Measurements from ENCODE around the gene COX7A2.

Gene COX7A2

DNA sequence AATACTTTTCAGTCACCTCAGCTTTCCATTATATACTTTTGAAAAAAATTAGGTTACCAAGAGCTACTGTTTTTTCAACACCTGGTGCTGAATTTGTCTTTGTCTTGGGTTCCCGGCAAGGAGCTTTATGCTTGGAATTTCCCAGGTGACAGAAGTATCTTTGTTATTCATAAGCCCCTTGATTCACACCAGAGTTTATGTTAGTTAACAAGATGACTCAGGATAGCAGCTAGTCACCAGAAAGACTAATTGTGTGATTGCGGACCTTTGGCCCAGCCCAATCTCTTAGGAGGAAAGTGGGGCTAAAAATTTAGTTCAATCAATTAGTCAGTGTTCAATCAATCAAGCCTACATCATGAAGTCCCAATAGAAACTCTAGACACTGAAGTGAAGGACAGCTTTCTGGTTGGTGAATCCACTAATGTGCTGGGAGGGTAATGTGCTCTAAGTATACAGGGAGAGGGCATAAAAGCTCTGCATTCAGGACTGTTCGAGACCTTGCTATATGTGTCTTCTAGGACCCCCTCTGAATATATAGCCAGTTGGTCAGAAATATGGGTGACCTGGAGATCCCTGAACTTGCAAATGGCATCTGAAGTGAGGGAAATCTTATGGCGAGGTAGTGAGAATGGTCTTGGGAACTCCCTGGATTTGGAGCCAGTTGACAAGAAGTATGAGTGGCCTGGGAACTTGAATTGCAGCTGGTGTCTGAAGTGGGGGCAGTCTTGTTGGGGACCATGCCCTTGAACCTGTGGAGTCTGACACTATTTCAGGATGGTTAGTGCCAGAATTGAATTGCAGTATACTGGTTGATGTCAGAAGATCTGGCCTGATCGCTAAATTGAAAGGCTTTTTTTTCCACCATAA lies 24.8 kb upstream of the COX7A2 start:
- DNase-seq = no peak

DNA sequence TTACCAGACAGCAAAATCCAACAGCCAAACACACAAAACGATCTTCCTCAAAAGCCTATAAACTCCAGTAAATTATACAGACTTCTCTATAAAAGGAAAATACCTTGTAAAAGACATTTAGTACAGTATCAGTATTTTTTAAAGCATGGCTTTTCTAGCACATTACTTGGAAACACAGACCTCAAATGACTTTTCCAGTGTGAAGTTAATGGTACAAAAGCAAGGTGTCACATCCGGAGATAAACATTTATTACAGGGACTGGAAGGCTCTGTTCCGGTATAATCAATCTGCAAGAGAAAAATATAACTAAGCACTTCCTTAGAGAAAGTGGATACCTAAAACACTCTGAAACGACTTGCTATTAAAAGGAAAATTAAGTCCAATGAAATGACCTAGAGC lies 23.9 kb upstream of the COX7A2 start:
- no peak for DNase-seq

DNA sequence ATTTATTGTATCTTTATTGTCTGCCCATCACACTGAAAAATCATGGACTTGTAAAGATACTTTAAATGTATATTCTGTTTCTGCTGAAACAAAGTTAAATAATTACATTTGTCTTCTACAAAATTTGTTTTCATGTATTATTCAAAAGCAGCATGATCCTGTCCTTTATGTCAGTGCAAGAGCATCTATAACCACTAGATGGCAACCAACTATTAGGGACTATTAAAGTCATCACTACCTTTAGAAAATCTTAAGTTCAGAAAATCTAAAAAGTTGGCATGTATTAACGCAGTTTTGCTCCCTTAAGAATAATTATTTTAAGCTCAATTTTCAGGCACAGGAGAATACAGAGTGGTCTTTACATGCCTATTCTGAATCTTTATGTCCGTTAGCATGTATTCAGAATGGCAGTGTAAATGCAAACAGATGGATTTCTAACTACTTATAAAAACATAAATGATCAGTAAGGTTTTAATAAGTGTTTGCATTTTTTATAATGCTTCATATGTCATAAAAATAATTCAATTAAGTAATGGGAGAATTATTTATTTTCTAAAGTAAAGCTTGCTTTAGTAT lies 23.2 kb upstream of the COX7A2 start:
- peak in 1 of 2 donors; percentile 36 for DNase-seq

DNA sequence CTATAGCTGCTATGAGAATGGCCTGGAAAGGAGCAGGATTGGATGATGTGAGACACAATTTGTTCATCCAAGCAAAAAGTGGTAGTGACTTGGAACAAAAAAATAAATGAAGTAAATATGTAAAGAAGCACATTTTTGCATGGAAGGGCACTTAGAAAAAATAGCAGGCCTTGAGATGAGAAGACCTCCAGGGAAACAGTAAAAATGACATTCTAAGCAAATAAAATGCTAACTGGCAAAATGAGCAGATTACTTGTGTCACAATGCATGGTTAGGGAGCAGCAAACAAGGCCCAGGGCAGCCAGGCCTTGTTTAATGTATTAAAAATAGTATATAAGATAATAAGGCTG lies 19.8 kb upstream of the COX7A2 start:
- no peak for DNase-seq

DNA sequence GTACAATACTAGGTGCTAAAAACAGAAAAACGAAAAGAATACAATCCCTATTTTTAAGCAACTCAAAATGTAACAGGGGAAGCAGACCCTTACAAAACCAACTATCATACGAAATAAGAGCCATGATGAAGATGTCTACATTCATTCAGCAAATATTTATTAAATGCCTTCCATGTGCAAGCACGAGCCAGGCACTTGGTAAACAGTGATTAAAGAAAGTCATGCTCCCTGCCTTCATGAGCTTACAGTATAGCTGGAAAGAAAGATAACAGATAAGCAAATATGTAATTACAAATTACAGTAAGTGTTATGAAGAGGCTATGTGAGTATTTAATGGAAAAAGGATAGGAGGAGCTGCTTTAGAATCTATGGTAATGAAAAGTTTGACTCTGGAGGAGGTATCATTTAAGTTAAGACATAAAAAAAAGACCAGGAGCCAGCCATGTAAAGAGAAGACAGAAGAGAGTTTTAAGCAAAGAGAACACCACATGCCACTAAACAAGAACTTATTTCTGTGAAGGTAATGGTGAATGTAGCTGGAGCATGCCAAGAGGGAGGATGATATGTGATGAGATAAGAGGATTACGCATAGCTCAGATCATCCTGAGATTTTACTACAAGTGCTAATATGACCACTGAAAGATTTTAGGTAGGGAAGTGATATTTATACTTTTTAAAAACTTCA lies 19.3 kb upstream of the COX7A2 start:
- DNase-seq = no peak

DNA sequence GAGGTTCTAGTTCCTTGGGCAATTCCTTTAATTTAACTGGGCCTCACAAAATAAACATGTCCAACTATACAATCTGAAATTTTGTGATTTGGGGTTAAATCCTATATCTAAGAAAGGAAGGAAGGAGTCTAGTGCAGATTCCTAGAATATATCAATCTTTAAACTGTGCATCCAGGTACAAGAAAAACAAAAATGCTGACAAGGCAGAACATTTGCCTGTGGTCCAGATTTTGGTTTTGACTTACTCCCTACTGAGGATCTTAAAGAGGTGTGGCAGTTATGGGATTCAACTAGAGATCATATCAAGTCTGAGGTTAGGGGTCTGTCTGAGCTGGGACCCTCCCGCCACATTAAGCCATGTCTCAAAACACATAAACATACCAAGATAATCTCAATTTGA lies 17.7 kb upstream of the COX7A2 start:
- no peak for DNase-seq

DNA sequence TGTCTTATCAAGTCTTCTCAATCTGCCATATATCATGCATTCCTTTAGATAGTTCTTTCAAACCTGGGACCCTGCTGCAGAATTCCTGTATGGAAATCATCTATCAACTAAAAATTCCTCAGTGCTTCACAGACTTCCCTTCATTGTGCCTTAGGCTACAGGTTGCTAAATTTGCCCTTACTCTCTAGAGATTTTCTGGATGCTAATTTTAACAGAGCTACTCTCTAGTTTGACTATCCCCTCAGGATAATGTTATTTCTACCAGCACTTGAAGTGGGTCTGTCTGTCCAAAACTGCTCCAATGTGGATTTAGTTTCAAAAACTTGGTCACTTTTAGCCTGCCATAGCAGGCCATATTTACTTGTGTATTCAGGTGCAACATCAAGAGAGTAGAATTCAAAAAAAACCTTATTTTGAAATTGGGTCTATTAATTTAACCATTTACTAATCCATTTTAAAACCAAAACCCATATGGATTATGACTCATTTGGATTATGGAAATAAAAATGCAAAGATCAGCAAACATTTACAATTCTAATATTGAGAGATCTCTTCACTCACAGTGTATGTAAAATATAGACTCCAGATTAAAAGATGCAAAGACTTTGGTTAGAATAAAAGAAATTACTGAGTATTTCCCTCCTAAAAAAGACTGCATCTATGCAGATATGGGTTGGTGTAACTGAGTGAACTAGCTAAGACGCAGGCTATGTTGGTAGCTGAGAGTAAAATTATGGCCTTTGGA lies 13.9 kb upstream of the COX7A2 start:
- DNase-seq = no peak

DNA sequence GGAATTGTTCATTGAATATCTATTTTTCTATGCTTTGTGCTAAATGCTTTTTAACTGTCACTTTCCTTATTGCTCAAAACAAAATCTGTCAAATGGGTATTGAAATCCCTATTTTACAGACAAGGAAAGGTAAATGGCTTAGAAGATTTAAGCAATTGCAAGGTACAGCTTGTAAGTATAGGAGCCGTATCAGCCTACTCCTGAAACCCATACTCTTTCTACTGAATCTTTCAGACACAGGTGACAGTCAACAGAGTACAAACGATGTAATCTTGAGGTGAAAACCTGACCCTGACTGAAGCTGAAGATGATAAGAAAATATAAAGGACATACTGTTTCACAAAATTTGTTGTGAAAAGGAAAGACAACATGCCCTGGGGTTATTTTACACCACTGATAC lies 7.0 kb upstream of the COX7A2 start:
- no peak for DNase-seq

DNA sequence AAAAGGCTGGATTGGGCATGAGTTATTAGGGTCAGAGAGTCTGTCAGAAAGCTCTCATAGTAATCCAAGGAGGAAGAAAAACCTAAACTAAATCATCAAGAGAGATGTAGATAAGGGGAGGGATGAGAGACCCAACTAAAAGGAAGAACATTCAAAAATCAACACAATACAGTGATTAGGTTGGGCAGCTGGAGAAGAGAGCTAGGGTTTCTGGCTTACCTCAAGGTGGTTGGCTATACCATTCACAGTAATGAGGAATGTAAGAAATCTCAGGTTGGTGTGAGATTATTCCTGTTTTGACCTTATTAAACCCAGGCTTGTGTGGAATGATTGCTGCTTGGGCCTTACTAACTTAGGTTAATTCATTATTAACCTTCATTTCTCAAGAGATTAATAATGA lies 6.2 kb upstream of the COX7A2 start:
- DNase-seq = no peak

DNA sequence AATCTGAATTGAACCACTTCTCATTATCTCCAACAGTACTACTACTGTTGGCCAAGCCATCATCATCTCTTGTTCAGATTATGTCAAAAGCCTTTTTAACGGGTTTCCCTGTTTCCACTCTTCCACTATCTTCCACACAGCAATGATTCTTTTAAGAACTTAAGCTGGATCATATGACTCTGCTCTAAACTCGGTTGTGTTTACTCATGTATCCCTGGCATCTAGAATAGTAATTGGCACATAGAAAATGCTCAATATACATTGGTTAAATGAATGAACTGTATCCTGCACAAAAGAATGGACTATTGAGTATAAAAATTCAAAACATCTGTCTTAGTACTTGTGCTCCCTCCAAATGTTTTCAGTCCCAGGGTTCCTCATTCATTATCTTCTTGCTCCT lies 2.8 kb upstream of the COX7A2 start:
- no peak for DNase-seq

DNA sequence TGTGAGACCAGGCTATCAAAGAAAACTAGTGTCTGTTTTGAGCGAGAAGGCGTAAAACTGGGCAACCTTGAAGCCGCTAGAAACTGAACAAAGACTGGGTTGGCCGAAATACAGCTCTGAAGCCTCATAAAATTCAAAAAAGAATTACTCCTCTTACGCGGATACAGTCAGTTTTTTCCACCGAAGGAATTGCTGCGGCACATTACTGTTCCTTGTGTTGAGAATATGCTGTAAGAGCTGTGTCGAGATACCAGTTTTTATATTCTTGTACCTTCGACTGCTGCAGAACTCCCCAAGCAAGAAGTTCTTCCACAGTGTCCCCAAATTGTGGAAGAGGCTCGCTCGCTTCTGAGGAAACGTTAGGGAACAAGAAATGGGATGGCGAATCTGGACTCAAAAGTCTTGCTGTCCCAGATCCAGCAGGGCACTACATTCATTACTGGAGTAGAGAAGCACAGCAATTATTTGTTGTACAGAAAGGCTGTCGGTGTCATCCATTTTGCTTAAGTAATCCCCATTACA lies 523 bp upstream of the COX7A2 start:
- DNase-seq = no peak

DNA sequence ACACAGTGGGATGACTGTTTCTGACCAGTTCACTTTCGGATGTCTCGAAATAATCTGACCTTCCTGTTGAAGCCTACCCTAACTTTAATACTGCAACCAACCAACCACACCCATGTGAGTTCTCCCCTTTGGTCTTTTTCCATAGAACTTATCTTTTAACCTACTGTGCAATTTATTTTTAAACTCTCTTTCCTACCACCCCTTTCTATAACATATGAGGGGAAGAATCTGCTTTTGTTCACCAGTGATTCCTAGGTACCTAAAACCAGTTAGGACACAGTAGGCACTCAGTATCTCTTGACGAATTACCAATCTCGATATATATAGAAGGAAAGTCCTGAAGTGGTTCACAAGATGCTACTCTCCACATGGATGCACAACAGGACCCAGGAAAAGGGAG lies 7.0 kb downstream of the COX7A2 start:
- no peak for DNase-seq

DNA sequence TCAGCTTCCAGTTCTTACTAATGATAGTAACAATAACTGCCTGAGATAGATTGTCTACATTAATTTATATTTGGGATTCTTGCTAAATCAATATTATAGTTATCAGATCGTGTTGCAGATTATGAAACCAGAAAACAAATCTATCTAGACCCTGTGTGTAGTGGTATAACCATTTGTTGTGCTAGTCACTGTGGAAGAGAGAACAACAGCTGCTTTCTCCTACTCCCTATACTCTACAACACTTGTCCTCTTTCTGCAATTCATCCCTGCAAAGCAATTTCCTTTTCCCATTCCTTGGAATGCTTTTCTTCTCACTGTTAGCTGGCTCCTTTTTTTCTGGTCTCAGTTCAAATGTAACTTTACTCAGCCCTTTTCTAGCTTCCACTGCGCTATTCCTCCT lies 8.3 kb downstream of the COX7A2 start:
- no peak for DNase-seq

DNA sequence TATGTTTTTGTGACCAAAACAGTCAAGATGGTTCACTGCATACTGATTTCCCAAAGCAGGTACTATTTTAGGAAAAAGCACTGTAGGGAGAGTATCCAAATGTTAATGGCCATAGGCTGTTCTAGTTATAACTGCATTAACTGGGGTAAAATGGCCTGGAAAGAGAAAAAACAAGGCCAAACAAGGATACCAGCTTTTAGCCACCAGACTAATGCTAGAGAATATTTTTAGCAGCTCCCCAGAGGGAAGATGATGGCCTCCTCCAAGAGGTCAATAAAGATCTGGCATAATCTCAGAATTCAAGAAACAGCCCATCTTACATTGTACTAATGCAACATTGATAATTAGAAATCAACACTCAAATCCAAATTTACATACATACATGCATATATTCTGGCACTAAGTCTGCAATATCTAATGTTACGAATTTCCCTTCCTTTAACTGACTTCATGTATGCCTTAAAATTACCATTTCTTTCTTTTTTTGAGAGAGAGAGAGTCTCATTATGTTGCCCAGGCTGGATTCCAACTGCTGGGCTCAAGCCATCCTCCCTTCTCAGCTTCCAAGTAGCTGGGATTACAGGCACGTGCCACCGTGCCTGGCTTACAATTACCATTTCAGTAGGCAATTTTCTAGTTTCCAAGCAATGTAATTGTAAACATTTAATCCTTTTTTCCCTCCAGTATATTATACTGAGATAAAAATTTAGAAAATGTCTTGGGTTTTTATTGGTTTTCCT lies 9.3 kb downstream of the COX7A2 start:
- no peak for DNase-seq

DNA sequence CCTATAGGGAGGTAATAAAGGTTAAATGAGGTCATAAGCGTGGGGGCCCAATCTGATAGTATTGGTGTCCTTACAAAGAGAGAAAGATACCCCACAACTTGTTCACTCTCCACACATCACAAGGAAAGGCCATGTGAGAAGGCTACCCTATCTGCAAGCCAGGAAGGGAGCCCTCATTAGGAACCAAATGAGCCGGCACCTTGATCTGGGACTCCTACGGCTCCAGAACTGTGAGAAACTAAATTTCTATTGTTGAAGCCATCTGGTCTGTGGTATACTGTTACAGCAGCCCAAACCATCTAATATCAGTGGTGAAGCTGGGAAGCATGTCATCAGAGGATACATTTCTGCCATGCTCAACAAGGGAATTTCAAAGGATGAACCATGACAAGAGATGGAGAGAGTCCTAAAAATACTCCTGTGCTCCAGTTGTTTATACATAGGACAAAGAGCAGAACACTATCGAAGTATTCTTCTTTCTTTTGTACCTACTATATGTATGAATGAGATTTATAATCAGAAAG lies 10.4 kb downstream of the COX7A2 start:
- DNase-seq = no peak

DNA sequence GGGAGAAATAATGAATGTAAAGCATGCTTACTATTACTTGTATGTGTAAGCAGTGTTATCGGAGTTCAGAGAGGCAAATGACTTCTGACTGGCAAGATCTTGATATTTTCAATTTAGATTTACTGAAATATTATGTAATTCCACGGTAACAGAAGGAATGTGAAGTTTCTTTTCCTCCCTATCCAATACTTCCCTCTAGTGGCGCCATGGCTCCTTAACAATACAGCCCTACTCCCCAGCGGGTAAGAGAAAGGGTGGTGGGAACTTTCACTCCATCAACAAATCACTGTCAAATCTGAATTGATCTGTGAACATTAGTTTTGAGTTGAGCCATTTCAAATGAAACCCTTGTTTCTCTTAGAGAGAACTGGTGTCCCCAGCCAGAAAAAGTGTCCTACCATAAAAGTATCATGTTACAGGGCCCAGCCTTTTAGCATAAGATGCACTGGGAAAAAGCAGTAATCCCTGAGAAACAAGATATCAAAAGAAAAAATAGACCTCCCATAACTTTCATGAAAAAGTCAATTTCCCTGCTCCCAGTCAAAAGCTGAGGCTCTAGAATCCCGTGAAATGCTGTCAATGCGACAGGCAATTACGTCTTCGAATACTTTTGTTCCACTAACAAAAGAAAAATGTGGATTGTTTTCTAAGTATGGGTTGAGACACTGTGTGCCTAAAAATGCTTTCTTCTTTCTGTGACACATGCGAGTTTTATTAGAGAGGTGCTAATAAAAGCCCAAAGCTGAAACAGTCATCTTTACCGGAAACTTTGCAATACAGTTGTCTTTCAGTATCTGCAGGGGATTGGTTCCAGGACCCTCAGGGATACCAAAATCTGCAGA lies 12.9 kb downstream of the COX7A2 start:
- DNase-seq = no peak

DNA sequence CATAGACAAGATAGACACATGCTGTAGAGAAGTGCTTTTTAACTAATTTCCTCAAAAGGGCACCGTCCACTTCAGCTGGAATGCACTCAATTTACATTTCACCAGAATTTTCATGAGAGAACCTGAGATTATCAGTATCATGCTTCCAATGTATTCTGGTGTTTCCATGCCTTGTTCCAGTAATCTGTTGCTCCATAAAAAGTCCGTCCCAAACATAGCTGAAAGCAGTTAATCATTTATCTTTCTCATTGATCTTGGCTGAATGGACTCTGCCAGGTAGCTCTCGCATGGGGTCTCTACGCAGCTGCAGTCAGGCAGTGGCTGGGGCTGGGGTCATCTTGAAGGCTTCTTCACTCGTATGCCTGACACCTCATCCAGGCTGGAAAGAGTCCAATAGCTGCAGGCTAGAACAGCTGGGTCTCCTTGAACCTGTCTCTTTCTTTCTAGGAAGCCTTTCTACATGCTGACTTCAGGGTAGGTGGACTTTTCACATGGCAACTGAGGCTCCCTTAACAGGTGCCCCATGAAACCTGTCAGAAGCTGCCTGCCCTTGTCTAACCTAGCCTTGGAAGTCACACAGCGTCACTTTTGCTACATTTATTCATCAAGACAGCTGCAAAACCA lies 19.2 kb downstream of the COX7A2 start:
- DNase-seq = no peak

DNA sequence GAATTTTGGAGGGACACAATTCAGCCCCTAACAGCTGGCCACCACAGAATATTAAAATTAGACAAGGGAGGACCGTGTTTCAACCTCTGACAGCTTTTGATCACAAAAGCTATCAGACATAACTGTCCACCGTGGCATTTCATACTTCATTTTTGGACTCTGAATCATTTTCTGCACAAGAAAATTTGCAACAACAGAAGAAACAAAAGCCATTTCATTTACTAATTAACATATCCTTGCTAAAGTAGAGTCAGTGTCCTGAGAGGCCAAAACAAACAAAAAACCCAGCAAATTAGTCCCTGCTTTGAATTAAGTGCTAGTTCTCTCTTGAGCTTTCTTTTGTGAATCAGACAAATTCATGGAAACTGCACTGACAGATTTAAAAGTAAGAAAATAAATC lies 20.2 kb downstream of the COX7A2 start:
- DNase-seq = no peak

DNA sequence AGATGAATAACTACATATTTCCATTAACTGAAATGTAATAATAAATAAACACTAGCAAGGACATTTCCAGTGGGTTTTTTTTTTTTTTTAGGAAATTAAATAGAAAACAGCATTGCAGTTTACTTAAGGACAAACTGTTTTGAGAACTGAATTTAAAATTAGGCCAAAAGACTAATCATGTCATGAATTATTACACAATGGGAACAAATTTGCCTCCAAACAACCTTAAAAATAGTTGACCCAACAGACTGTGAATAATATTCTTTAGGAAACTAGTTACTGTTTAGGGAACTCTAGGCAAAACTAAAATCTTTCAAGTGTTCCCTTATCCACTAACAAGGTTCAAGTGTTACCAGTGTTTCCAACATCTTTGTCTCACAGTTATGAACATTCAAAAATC lies 21.3 kb downstream of the COX7A2 start:
- DNase-seq = no peak

DNA sequence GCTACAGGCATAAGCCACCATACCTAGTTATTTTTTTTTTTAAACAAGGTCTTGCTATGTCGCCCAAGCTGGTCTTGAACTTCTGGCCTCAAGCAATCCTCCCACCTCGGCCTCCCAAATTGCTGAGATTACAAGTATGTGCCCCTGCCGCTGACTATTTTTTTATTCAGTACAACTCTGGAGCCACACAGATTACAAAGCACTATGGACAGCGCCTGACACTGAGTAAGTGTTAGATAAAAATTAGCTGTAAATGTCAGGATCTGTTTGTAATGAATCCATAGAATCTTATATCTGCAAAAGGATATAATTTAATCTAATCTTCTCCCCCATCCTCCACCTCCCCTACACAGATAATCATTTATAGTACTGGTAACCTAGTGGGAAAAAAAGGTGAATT lies 22.5 kb downstream of the COX7A2 start:
- no peak for DNase-seq

DNA sequence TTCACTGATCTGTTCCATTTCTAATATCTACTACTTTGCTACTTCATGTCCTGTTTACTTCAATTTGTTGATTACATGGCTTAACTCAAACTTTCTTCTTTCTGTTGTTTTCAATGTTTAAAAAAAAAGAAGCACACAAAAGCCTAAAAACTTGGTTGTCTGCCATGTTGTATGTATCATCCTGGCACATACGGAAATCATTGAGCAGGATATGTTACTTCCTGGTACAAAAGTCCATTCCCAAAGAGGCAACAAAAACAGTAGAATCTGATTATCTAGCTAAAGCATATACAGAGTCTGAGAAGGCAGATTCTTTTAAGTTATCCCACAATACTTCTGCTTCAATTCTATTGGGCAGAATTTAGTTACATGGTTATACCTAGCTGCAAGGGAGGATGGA lies 23.2 kb downstream of the COX7A2 start:
- DNase-seq = no peak

Measured in bone marrow (tissue), 2 donors.